ENCODE results near the gene SNX9. TPM values are rescaled to one million over a fixed set of nuclear protein-coding genes. Genes with fewer than 3 reads are reported as not detected.

The SNX9 gene
- total and polyA plus RNA-seq, 12 donors, result 18.8 to 39.7 (median 31.2) TPM

- no peak for TF ChIP-seq CTCF (IDR thresholded peaks at IDR 0.05)
- no peak overlapping the region for H3K4me3 ChIP-seq
- 85 to 90% methylated on average over 6 of the region's 6 CpGs for WGBS, 2 donors
- no peaks in the 10 kb centered on the region for H3K27me3 ChIP-seq
- H3K9me3 ChIP-seq, result no peaks in the 10 kb centered on the region
- intact Hi-C loops (cut with DNase I), result no loop called here
- no peaks in the 10 kb centered on the region for H3K36me3 ChIP-seq
- DNase-seq (no peak), ATAC-seq (no peak)
- peaks cover 0 to 11% (median 5%) of the 10 kb centered on the region in 9 donors for H3K4me1 ChIP-seq
- no peak overlapping the region for H3K27ac ChIP-seq
These were observed 22.4 kb upstream of the SNX9 start for GRCh38 chr6:157800420-157801237.

- Histone ChIP-seq H3K9me3 (peaks cover 0 to 19% (median 4%) of the 10 kb centered on the region in 11 donors), H3K4me3 (no peak overlapping the region), H3K27me3 (no peaks in the 10 kb centered on the region), H3K36me3 (no peaks in the 10 kb centered on the region), H3K4me1 (no peaks in the 10 kb centered on the region), H3K27ac (no peak overlapping the region)
- intact Hi-C loops (cut with DNase I), result no loop called here
- ATAC-seq (no peak), DNase-seq (no peak)
- 91 to 92% methylated on average over 11 of the region's 11 CpGs for WGBS, 2 donors
- no peak for TF ChIP-seq CTCF (IDR thresholded peaks at IDR 0.05)
These were observed 18.4 kb upstream of the SNX9 start for GRCh38 chr6:157804448-157805327.

- ATAC-seq, result no peak
- Histone ChIP-seq H3K27me3 (no peaks in the 10 kb centered on the region), H3K4me1 (no peaks in the 10 kb centered on the region), H3K4me3 (no peak overlapping the region), H3K27ac (no peak overlapping the region), H3K36me3 (no peaks in the 10 kb centered on the region), H3K9me3 (peaks cover 0 to 19% (median 4%) of the 10 kb centered on the region in 11 donors)
- no peak for TF ChIP-seq CTCF (IDR thresholded peaks at IDR 0.05)
- intact Hi-C loops (cut with DNase I), result no loop called here
- 70 to 71% methylated on average over 3 of the region's 3 CpGs for WGBS, 2 donors
- DNase-seq, result no peak
These were observed 16.8 kb upstream of the SNX9 start for GRCh38 chr6:157806131-157806855.

GRCh38 chr6:157806856-157807215 is 16.2 kb upstream of the SNX9 start:
- DNase-seq (no peak), ATAC-seq (no peak)
- no peak for TF ChIP-seq CTCF (IDR thresholded peaks at IDR 0.05)
- WGBS, 2 donors, result 79 to 81% methylated on average over 3 of the region's 3 CpGs
- intact Hi-C loops (cut with DNase I), result no loop called here
- Histone ChIP-seq H3K4me3 (no peak overlapping the region), H3K9me3 (peaks cover 0 to 19% (median 4%) of the 10 kb centered on the region in 11 donors), H3K27me3 (no peaks in the 10 kb centered on the region), H3K36me3 (no peaks in the 10 kb centered on the region), H3K4me1 (no peaks in the 10 kb centered on the region), H3K27ac (no peak overlapping the region)

All from heart right ventricle (tissue), 16 donors.